HepG2 (cell line): ENCODE data around the gene MAN2C1. TPM values are rescaled to one million over a fixed set of nuclear protein-coding genes. Genes with fewer than 3 reads are reported as not detected.

ENCODE experiments used
- EEA1 ChIP-seq: sonication (generic); formaldehyde crosslinking; IDR thresholded peaks from 2 replicates; pipeline ENCODE4 v1.5.1; 2020; ENCODE audit warnings: mild to moderate bottlenecking, missing genetic modification reagents, borderline replicate concordance
- ELF3 ChIP-seq: IDR thresholded peaks from 2 replicates; pipeline ENCODE4 v1.6.1; 2016; ENCODE audit warnings: missing genetic modification reagents, missing compliant biosample characterization
- GTF2F1 ChIP-seq: fragments of 150-350 bp; IDR thresholded peaks from 2 replicates; pipeline ENCODE4 v1.6.1; 2014; ENCODE audit warnings: low read length
- HINFP ChIP-seq: sonication (generic); formaldehyde crosslinking; IDR thresholded peaks from 2 replicates; pipeline ENCODE4 v1.4.0; 2020; ENCODE audit warnings: low read depth, mild to moderate bottlenecking, missing genetic modification reagents
- HNF1B ChIP-seq: sonication (generic); formaldehyde crosslinking; IDR thresholded peaks from 2 replicates; pipeline ENCODE4 v1.5.1; 2020; ENCODE audit warnings: mild to moderate bottlenecking, moderate library complexity, missing genetic modification reagents
- HOXA7 ChIP-seq: sonication (generic); formaldehyde crosslinking; IDR thresholded peaks from 2 replicates; pipeline ENCODE4 v1.8.1; 2022; ENCODE audit warnings: mild to moderate bottlenecking, missing genetic modification reagents, moderate library complexity
- IKZF4 ChIP-seq: sonication (generic); formaldehyde crosslinking; IDR thresholded peaks from 2 replicates; pipeline ENCODE4 v1.5.1; 2020; ENCODE audit warnings: borderline replicate concordance, mild to moderate bottlenecking, low read depth, missing genetic modification reagents; ENCODE audit errors: not compliant biosample characterization
- MED1 ChIP-seq: sonication (generic); formaldehyde crosslinking; IDR thresholded peaks from 2 replicates; pipeline ENCODE4 v1.4.0; 2020; ENCODE audit warnings: missing genetic modification reagents
- MXD4 ChIP-seq: IDR thresholded peaks from 2 replicates; pipeline ENCODE4 v1.6.1; 2016; ENCODE audit warnings: mild to moderate bottlenecking, missing biosample characterization, missing genetic modification reagents
- MXI1 ChIP-seq: IDR thresholded peaks from 3 replicates; pipeline ENCODE4 v1.6.1; 2012; ENCODE audit warnings: low read depth, low read length, inconsistent platforms, borderline replicate concordance
- MYNN ChIP-seq: sonication (generic); formaldehyde crosslinking; IDR thresholded peaks from 2 replicates; pipeline ENCODE4 v1.4.0; 2020; ENCODE audit warnings: mild to moderate bottlenecking, low read depth, missing genetic modification reagents
- PPARG ChIP-seq: conservative IDR thresholded peaks from 2 replicates; pipeline ENCODE4 v1.6.1; 2016; ENCODE audit warnings: missing biosample characterization, missing genetic modification reagents
- SAP130 ChIP-seq: IDR thresholded peaks from 2 replicates; pipeline ENCODE4 v1.6.1; 2016; ENCODE audit warnings: low read depth
- SMAD1 ChIP-seq: sonication (generic); formaldehyde crosslinking; IDR thresholded peaks from 2 replicates; pipeline ENCODE4 v1.4.0; 2020; ENCODE audit warnings: missing genetic modification reagents, low read depth, mild to moderate bottlenecking, borderline replicate concordance
- TCF7L2 ChIP-seq: IDR thresholded peaks from 2 replicates; pipeline ENCODE4 v1.6.1; 2011; ENCODE audit warnings: mild to moderate bottlenecking, low read depth, low read length, moderate library complexity
- TEAD3 ChIP-seq: optimal IDR thresholded peaks from 2 replicates; pipeline ENCODE3; 2016; ENCODE audit warnings: borderline replicate concordance
- TRIM22 ChIP-seq: fragments of 450-650 bp; IDR thresholded peaks from 2 replicates; pipeline ENCODE4 v1.6.1; 2017
- ZBTB2 ChIP-seq: sonication (generic); formaldehyde crosslinking; IDR thresholded peaks from 2 replicates; pipeline ENCODE4 v1.8.0; 2022; ENCODE audit warnings: low read depth, missing genetic modification reagents
- ZBTB42 ChIP-seq: sonication (generic); formaldehyde crosslinking; IDR thresholded peaks from 2 replicates; pipeline ENCODE4 v1.5.0; 2020; ENCODE audit warnings: mild to moderate bottlenecking, missing genetic modification reagents
- ZFX ChIP-seq: sonication (generic); formaldehyde crosslinking; IDR thresholded peaks from 2 replicates; pipeline ENCODE4 v1.4.0; 2020; ENCODE audit warnings: mild to moderate bottlenecking, low read depth, missing genetic modification reagents, moderate library complexity
- ZNF30 ChIP-seq: sonication (generic); formaldehyde crosslinking; IDR thresholded peaks from 2 replicates; pipeline ENCODE4 v1.5.0; 2020; ENCODE audit warnings: mild to moderate bottlenecking, missing genetic modification reagents
- ZNF337 ChIP-seq: sonication (generic); formaldehyde crosslinking; IDR thresholded peaks from 2 replicates; pipeline ENCODE4 v1.5.1; 2020; ENCODE audit warnings: missing genetic modification reagents, low read depth, mild to moderate bottlenecking, borderline replicate concordance
- ZNF430 ChIP-seq: sonication (generic); formaldehyde crosslinking; IDR thresholded peaks from 2 replicates; pipeline ENCODE4 v1.9.0; 2021; ENCODE audit warnings: mild to moderate bottlenecking, missing genetic modification reagents
- ZNF549 ChIP-seq: sonication (generic); formaldehyde crosslinking; IDR thresholded peaks from 2 replicates; pipeline ENCODE4 v1.5.0; 2020; ENCODE audit warnings: missing genetic modification reagents
- ZNF660 ChIP-seq: sonication (generic); formaldehyde crosslinking; IDR thresholded peaks from 2 replicates; pipeline ENCODE4 v1.5.1; 2020; ENCODE audit warnings: mild to moderate bottlenecking, low read depth, missing genetic modification reagents, borderline replicate concordance
- ZNF766 ChIP-seq: sonication (generic); formaldehyde crosslinking; IDR thresholded peaks from 2 replicates; pipeline ENCODE4 v1.5.0; 2020; ENCODE audit warnings: missing genetic modification reagents, borderline replicate concordance
- polyA plus RNA-seq, 8 experiments: library from polyadenylated mRNA; depleted of rRNA in 3 of 8; stranded (reverse) in 7 of 8; unstranded in 1 of 8; fragments of >200 nt; fragmentation: Illumina TruSeq in 4 of 8; extraction: Trizol in 4 of 8; gene quantifications; 2 replicates each; pipeline versions ENCODE4 v1.2.1 to v1.2.3, GENCODE V29; 2011 to 2016; ENCODE audit warnings: low read depth in 4 of 8, missing spikeins in 1 of 8, mixed read lengths in 1 of 8; ENCODE audit not compliant: insufficient read depth in 1 of 8
- total RNA-seq, 5 experiments: library from RNA; depleted of rRNA; stranded (reverse); fragments of >200 nt; fragmentation: Illumina TruSeq; extraction: Trizol; gene quantifications; 2 replicates each; pipeline ENCODE4 v1.2.3, GENCODE V29; 2016; ENCODE audit warnings: low read depth in 1 of 5

The MAN2C1 gene
- total and polyA plus RNA-seq, 2 of the 13 experiments (the other 11 are each of a cell fraction or from before 2014, with no cell fraction given) = 62.6 to 71.0 TPM

- TF ChIP-seq ZNF660 (CRISPR knock-in tag) = no peak
- TF ChIP-seq EEA1 = no peak; the same call in 1 of the 2 replicates
- no peak for TF ChIP-seq TCF7L2
- no peak; the same call in 1 of the 2 replicates for TF ChIP-seq ELF3
- peak; percentile 79; the same call in 1 of the 2 replicates for TF ChIP-seq SAP130
- no peak for TF ChIP-seq SMAD1 (CRISPR knock-in tag)
- TF ChIP-seq HNF1B (CRISPR knock-in tag) = peak; percentile 88
- 0 out of 2 replicates have a peak, but pooled peaks have one; percentile 18 for TF ChIP-seq ZBTB42
- TF ChIP-seq ZFX (CRISPR knock-in tag) = peak; percentile 17
- TF ChIP-seq MXD4 (CRISPR knock-in tag) = peak; percentile 98; the same call in 1 of the 2 replicates
- no peak for TF ChIP-seq MED1 (CRISPR knock-in tag)
- TF ChIP-seq TRIM22 = no peak
- TF ChIP-seq ZNF337 = 0 out of 2 replicates have a peak, but pooled peaks have one; percentile 4
- TF ChIP-seq TEAD3 (CRISPR knock-in tag) = peak; percentile 51
- no peak for TF ChIP-seq GTF2F1
- TF ChIP-seq HOXA7 (CRISPR knock-in tag) = no peak
- 0 out of 2 replicates have a peak, but pooled peaks have one; percentile 1 for TF ChIP-seq MYNN
- peak; percentile 85; the same call in 1 of the 2 replicates for TF ChIP-seq ZBTB2 (CRISPR knock-in tag)
- TF ChIP-seq ZNF549 (CRISPR knock-in tag) = no peak
- TF ChIP-seq IKZF4 = no peak
- TF ChIP-seq MXI1 = peak; percentile 95
- TF ChIP-seq ZNF430 (CRISPR knock-in tag) = 0 out of 2 replicates have a peak, but pooled peaks have one; percentile 21
- no peak for TF ChIP-seq HINFP
- TF ChIP-seq ZNF766 (CRISPR knock-in tag) = no peak
- no peak for TF ChIP-seq ZNF30
- TF ChIP-seq PPARG (CRISPR knock-in tag) = no peak
Observed at GRCh38 chr15:75368689-75369239, 357 bp upstream of the MAN2C1 start (continued).
